Prostate gland (tissue), 2 donors: ENCODE results near the gene RNF224. TPM values are rescaled to one million over a fixed set of nuclear protein-coding genes. Genes with fewer than 3 reads are reported as not detected.
A peak's percentile ranks its signal among the peaks of the same experiment; 100 is the strongest.
"Not testable (repeated sequence)": the region's sequence is repeated elsewhere in the genome, so short reads cannot be mapped to it uniquely, and the experiment has no call there.

Experiments used
- DNase-seq: peaks from one replicate; pipeline ENCODE4 v3.0.0-alpha.2; 2019; ENCODE audit warnings: low spot score
- H3K27ac ChIP-seq, 2 donors: fragments of 200-600 bp; sonication (generic); 2 replicates each; pipeline ENCODE4 v1.5.1; 2017 to 2019
- H3K27me3 ChIP-seq: fragments of 200-600 bp; sonication (generic); replicated peaks from 2 replicates; pipeline ENCODE4 v1.5.1; 2019; ENCODE audit not compliant: insufficient read depth
- H3K36me3 ChIP-seq, 2 donors: fragments of 200-600 bp; sonication (generic); 1 replicate in 1 of 2; 2 replicates in 1 of 2; pipeline versions ENCODE4 v1.5.1 to v1.8.1; 2017 to 2019
- H3K4me1 ChIP-seq: fragments of 200-600 bp; sonication (generic); replicated peaks from 2 replicates; pipeline ENCODE4 v1.5.1; 2019
- H3K4me3 ChIP-seq, 2 donors: fragments of 200-600 bp; sonication (generic); 2 replicates each; pipeline ENCODE4 v1.5.1; 2017 to 2019
- H3K9me3 ChIP-seq: fragments of 200-600 bp; sonication (generic); 2 replicates; pipeline ENCODE4 v1.5.1; 2017
- CTCF ChIP-seq, 4 experiments: fragments of 200-600 bp in 2 of 4; fragments of 450-650 bp in 2 of 4; sonication (generic) in 2 of 4; IDR thresholded peaks; 1 replicate in 3 of 4; 2 replicates in 1 of 4; pipeline ENCODE4 v1.5.1; 2016 to 2019; ENCODE audit warnings: antibody characterized with exemption in 4 of 4, mild to moderate bottlenecking in 2 of 4, moderate library complexity in 2 of 4
- POLR2A ChIP-seq: fragments of 450-650 bp; IDR thresholded peaks from one replicate; pipeline ENCODE4 v1.6.1; 2016; ENCODE audit warnings: antibody characterized with exemption, mild to moderate bottlenecking
- POLR2AphosphoS5 ChIP-seq: sonication (generic); formaldehyde crosslinking; IDR thresholded peaks from one replicate; pipeline ENCODE4 v1.6.1; 2017; ENCODE audit warnings: antibody characterized with exemption
- WGBS: methylation state at CpG from one replicate; pipeline ENCODE4 v1.1.5; 2018; 5-methylcytosine and 5-hydroxymethylcytosine counted together
- intact Hi-C: fragments of 100-400 bp; cut with DNase I; formaldehyde crosslinking; loops from one replicate; pipeline ENCODE4 v1.14.2; 2022
- total RNA-seq, 2 donors: library from RNA; depleted of rRNA; stranded (reverse); fragments of >200 nt; gene quantifications; one replicate each; pipeline ENCODE4 v1.1.0, GENCODE V29; 2016

Gene RNF224
- total RNA-seq, 2 donors from 2014 or later: not detected

- no peak for TF ChIP-seq CTCF (IDR thresholded peaks at IDR 0.05)
- peak; percentile 4 for TF ChIP-seq POLR2AphosphoS5
- peaks cover 0 to 11% of the 10 kb centered on the region in 2 donors for H3K36me3 ChIP-seq
- peaks cover 35% of the 10 kb centered on the region for H3K4me1 ChIP-seq
- DNase-seq: peak; percentile 54
- H3K9me3 ChIP-seq: no peaks in the 10 kb centered on the region
- H3K27me3 ChIP-seq: no peaks in the 10 kb centered on the region
- peak overlapping the region; percentile 92 for H3K27ac ChIP-seq
- intact Hi-C loops: loop anchor here (2.0 kb wide), 1 partner anchor 14 kb away; the partner anchor contains the start of gene NELFB
- 0% methylated on average over 6 of the region's 58 CpGs for WGBS
- H3K4me3 ChIP-seq: peak overlapping the region; percentile 68 to 70
Observed at GRCh38 chr9:137240318-137240840, 13.1 kb downstream of the RNF224 start.

GRCh38 chr9:137240841-137241489, 13.7 kb downstream of the RNF224 start, which contains the start of gene TUBB4B:
TSS of gene TUBB4B (plus strand) at chr9:137241287. CDS start at chr9:137241361, 74 bp downstream.
- Histone ChIP-seq H3K36me3 (peaks cover 0 to 11% of the 10 kb centered on the region in 2 donors), H3K4me3 (peak within 1 kb of the TSS; percentile 73 to 81), H3K27me3 (no peaks in the 10 kb centered on the region), H3K4me1 (peaks cover 35% of the 10 kb centered on the region), H3K9me3 (no peaks in the 10 kb centered on the region), H3K27ac (peak within 1 kb of the TSS; percentile 92)
- intact Hi-C loops: loop anchor here (2.0 kb wide), 1 partner anchor 14 kb away; the partner anchor contains the start of gene NELFB
- under 1% methylated on average over 42 of the region's 67 CpGs for WGBS
- peak; percentile 100 for DNase-seq
- TF ChIP-seq POLR2AphosphoS5 (peak; percentile 97), CTCF (IDR thresholded peaks at IDR 0.05) (peak in 2 of 4 experiments; percentile 25 to 41), POLR2A (peak; percentile 97)

- Histone ChIP-seq H3K27ac (peak overlapping the region; percentile 86 to 92), H3K36me3 (peaks cover 0 to 11% of the 10 kb centered on the region in 2 donors), H3K9me3 (no peaks in the 10 kb centered on the region), H3K4me3 (peak overlapping the region; percentile 73 to 81), H3K4me1 (peaks cover 27% of the 10 kb centered on the region), H3K27me3 (no peaks in the 10 kb centered on the region)
- intact Hi-C loops: loop anchor here (2.0 kb wide), 1 partner anchor 13 kb away; the partner anchor contains the start of gene NELFB
- TF ChIP-seq CTCF (IDR thresholded peaks at IDR 0.05) (no peak), POLR2A (no peak), POLR2AphosphoS5 (no peak)
- no peak for DNase-seq
- under 1% methylated on average over 57 of the region's 83 CpGs for WGBS
Observed at GRCh38 chr9:137241490-137242268, 14.4 kb downstream of the RNF224 start.

- Histone ChIP-seq H3K36me3 (peaks cover 0 to 11% of the 10 kb centered on the region in 2 donors), H3K9me3 (no peaks in the 10 kb centered on the region), H3K27me3 (no peaks in the 10 kb centered on the region), H3K27ac (peak overlapping the region; percentile 86 to 92), H3K4me3 (peak overlapping the region; percentile 73 to 81), H3K4me1 (peaks cover 19% of the 10 kb centered on the region)
- DNase-seq: no peak
- TF ChIP-seq CTCF (IDR thresholded peaks at IDR 0.05) (no peak), POLR2AphosphoS5 (no peak), POLR2A (no peak)
- intact Hi-C loops: no loop called here
- WGBS: 71% methylated on average over 35 of the region's 36 CpGs
Observed at GRCh38 chr9:137242269-137243203, 15.2 kb downstream of the RNF224 start.

GRCh38 chr9:137243266-137243625, 15.9 kb downstream of the RNF224 start:
- WGBS: 94% methylated on average over 18 of the region's 18 CpGs
- Histone ChIP-seq H3K36me3 (peaks cover 0 to 11% of the 10 kb centered on the region in 2 donors), H3K4me1 (peaks cover 13% of the 10 kb centered on the region)
- H3K27me3 ChIP-seq, DNase-seq, H3K9me3 ChIP-seq, intact Hi-C loops, H3K27ac ChIP-seq, H3K4me3 ChIP-seq: not testable (repeated sequence)
